DND-41 (cell line): ENCODE measurements around the gene SMAD5.

ENCODE experiments used
- ATAC-seq: fragments of 200-7000 bp; cut with Tn5 transposase; 3 replicates; pipeline ENCODE4 v1.9.1; 2021; ENCODE audit warnings: low read depth; ENCODE audit not compliant: insufficient read depth
- DNase-seq: peaks from one replicate; pipeline ENCODE4 v3.0.0-alpha.2; 2020
- H2AFZ ChIP-seq: 2 replicates; pipeline ENCODE4 v1.6.0; 2012; ENCODE audit warnings: low read depth, low read length
- H3K27ac ChIP-seq: 2 replicates; pipeline ENCODE4 v1.5.1; 2012; ENCODE audit warnings: low read length, inconsistent platforms
- H3K27me3 ChIP-seq: fragments of 200-600 bp; sonication (generic); 2 replicates; pipeline ENCODE4 v1.6.0; 2012; ENCODE audit warnings: low read length, mild to moderate bottlenecking, inconsistent platforms; ENCODE audit not compliant: insufficient read depth, poor library complexity
- H3K36me3 ChIP-seq: 2 replicates; pipeline ENCODE4 v1.5.1; 2012; ENCODE audit warnings: low read length, inconsistent platforms; ENCODE audit not compliant: insufficient read depth
- H3K4me1 ChIP-seq: 2 replicates; pipeline ENCODE4 v1.5.1; 2012; ENCODE audit warnings: mild to moderate bottlenecking, low read length; ENCODE audit not compliant: insufficient read depth
- H3K4me2 ChIP-seq: 2 replicates; pipeline ENCODE4 v1.6.0; 2012; ENCODE audit warnings: mild to moderate bottlenecking, moderate library complexity, low read length, inconsistent platforms; ENCODE audit not compliant: insufficient read depth
- H3K4me3 ChIP-seq, 2 experiments: fragments of 200-600 bp in 1 of 2; shearing (Covaris generic) in 1 of 2; 2 replicates each; pipeline ENCODE4 v1.5.1; 2012 to 2016; ENCODE audit warnings: inconsistent platforms in 2 of 2, low read length in 2 of 2, mild to moderate bottlenecking in 2 of 2, low read depth in 1 of 2, moderate library complexity in 1 of 2
- H3K79me2 ChIP-seq: 2 replicates; pipeline ENCODE4 v1.6.0; 2012; ENCODE audit warnings: low read length, inconsistent platforms; ENCODE audit not compliant: insufficient read depth
- H3K9ac ChIP-seq: 2 replicates; pipeline ENCODE4 v1.6.0; 2012; ENCODE audit warnings: low read depth, mild to moderate bottlenecking, inconsistent platforms, low read length, moderate library complexity
- H3K9me3 ChIP-seq: 2 replicates; pipeline ENCODE4 v1.5.1; 2012; ENCODE audit warnings: low read length, moderate library complexity, mild to moderate bottlenecking, inconsistent platforms; ENCODE audit not compliant: insufficient read depth, severe bottlenecking
- H4K20me1 ChIP-seq: 2 replicates; pipeline ENCODE4 v1.6.0; 2012; ENCODE audit warnings: low read length; ENCODE audit not compliant: insufficient read depth
- EZH2 ChIP-seq: IDR thresholded peaks from 3 replicates; pipeline ENCODE4 v1.6.1; 2012; ENCODE audit warnings: borderline replicate concordance, low read depth, mild to moderate bottlenecking, moderate library complexity, low read length, inconsistent platforms; ENCODE audit not compliant: severe bottlenecking
- TF ChIP-seq, protein P1 (sequence below): IDR thresholded peaks from 2 replicates; pipeline ENCODE4 v1.5.1; 2012; ENCODE audit warnings: borderline replicate concordance, low read length, moderate library complexity, mild to moderate bottlenecking; ENCODE audit not compliant: poor library complexity, severe bottlenecking; ENCODE audit errors: extremely low read depth

Gene SMAD5

DNA sequence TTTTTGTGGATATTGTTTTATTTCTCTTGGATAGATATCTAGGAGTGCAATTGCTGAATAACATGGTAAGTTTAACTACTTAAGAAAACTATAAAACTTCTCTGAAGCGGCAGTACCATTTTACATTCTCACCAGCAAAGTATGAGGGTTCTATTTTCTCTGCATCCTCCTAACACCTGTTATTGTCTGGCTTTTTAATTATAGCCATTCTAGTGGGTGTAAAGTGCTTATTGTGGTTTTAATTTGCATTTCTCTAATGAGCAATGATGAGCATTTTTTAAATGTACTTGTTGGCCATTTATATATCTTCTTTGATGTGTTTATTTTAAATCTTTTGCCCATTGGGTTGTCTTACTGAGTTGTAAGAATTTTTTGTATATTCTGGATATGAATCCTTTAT, 31.6 kb downstream of the SMAD5 start:
- no peaks in the 10 kb centered on the region for H3K4me1 ChIP-seq
- no peaks in the 10 kb centered on the region for H3K36me3 ChIP-seq

GRCh38 chr5:136166909-136167308, 34.3 kb downstream of the SMAD5 start:
- Histone ChIP-seq H3K36me3 (no peaks in the 10 kb centered on the region), H3K4me1 (no peaks in the 10 kb centered on the region), H4K20me1 (no peaks in the 10 kb centered on the region), H3K79me2 (no peaks in the 10 kb centered on the region), H3K27me3 (peaks cover 21% of the 10 kb centered on the region), H3K4me2 (no peak overlapping the region), H3K9me3 (no peaks in the 10 kb centered on the region), H3K9ac (no peak overlapping the region), H2AFZ (no peak overlapping the region), H3K27ac (no peak overlapping the region), H3K4me3 (no peak overlapping the region)
- DNase-seq (no peak), ATAC-seq (no peak)
- TF ChIP-seq EZH2, result no peak

More for the DNA sequence above, 31.6 kb downstream of the SMAD5 start:
- H3K4me2 ChIP-seq, result no peak overlapping the region
- TF ChIP-seq, protein P1, sequence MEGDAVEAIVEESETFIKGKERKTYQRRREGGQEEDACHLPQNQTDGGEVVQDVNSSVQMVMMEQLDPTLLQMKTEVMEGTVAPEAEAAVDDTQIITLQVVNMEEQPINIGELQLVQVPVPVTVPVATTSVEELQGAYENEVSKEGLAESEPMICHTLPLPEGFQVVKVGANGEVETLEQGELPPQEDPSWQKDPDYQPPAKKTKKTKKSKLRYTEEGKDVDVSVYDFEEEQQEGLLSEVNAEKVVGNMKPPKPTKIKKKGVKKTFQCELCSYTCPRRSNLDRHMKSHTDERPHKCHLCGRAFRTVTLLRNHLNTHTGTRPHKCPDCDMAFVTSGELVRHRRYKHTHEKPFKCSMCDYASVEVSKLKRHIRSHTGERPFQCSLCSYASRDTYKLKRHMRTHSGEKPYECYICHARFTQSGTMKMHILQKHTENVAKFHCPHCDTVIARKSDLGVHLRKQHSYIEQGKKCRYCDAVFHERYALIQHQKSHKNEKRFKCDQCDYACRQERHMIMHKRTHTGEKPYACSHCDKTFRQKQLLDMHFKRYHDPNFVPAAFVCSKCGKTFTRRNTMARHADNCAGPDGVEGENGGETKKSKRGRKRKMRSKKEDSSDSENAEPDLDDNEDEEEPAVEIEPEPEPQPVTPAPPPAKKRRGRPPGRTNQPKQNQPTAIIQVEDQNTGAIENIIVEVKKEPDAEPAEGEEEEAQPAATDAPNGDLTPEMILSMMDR, result no peak
- no peak for TF ChIP-seq EZH2
- no peak overlapping the region for H2AFZ ChIP-seq
- H3K4me3 ChIP-seq, result no peak overlapping the region
- H4K20me1 ChIP-seq, result no peaks in the 10 kb centered on the region
- ATAC-seq (no peak), DNase-seq (no peak)
- no peaks in the 10 kb centered on the region for H3K79me2 ChIP-seq
- no peak overlapping the region for H3K27ac ChIP-seq
- peaks cover 23% of the 10 kb centered on the region for H3K27me3 ChIP-seq
- H3K9me3 ChIP-seq, result no peaks in the 10 kb centered on the region
- H3K9ac ChIP-seq, result no peak overlapping the region

- H3K79me2 ChIP-seq, result no peaks in the 10 kb centered on the region
- peaks cover 14% of the 10 kb centered on the region for H3K27me3 ChIP-seq
- no peak overlapping the region for H3K9ac ChIP-seq
- H3K36me3 ChIP-seq, result no peaks in the 10 kb centered on the region
- H3K4me2 ChIP-seq, result no peak overlapping the region
- no peak overlapping the region for H2AFZ ChIP-seq
- H3K9me3 ChIP-seq, result no peaks in the 10 kb centered on the region
- no peak for ATAC-seq
- no peak overlapping the region for H3K4me3 ChIP-seq
- no peak overlapping the region for H3K27ac ChIP-seq
- no peak for TF ChIP-seq EZH2
- TF ChIP-seq, protein P1, result no peak
- H4K20me1 ChIP-seq, result no peaks in the 10 kb centered on the region
- H3K4me1 ChIP-seq, result no peaks in the 10 kb centered on the region
- no peak for DNase-seq
Observed at GRCh38 chr5:136169218-136169617, 36.6 kb downstream of the SMAD5 start.

DNA sequence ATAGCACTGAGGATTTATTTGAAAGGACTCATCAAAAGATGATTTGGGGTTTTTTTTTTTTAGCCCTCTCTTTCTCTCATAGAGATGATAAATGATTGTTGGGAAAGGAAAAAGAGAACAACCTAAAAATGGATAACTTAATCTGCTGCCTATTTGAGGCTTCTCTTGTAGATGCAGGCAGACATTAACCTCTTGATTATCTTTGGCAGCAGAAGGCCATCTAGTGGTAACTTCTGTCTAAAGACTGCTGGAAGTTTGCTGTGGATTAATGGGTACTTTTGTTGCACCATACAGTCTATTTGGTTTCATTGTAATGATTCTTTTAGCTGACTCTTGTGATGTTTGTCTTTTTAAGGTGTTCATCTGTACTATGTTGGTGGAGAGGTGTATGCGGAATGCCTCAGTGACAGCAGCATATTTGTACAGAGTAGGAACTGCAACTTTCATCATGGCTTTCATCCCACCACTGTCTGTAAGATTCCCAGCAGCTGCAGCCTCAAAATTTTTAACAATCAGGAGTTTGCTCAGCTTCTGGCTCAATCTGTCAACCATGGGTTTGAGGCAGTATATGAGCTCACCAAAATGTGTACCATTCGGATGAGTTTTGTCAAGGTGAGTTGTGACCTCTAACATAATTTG, 41.5 kb downstream of the SMAD5 start:
- Histone ChIP-seq H3K4me2 (no peak overlapping the region), H3K4me1 (no peaks in the 10 kb centered on the region), H3K79me2 (no peaks in the 10 kb centered on the region), H3K9me3 (no peaks in the 10 kb centered on the region), H3K36me3 (no peaks in the 10 kb centered on the region), H4K20me1 (no peaks in the 10 kb centered on the region), H3K27me3 (peaks cover 12% of the 10 kb centered on the region), H3K9ac (no peak overlapping the region), H2AFZ (no peak overlapping the region), H3K27ac (no peak overlapping the region), H3K4me3 (no peak overlapping the region)
- ATAC-seq, result 0 out of 3 replicates have a peak, but pooled peaks have one; percentile 42
- TF ChIP-seq, protein P1, result peak; percentile 73
- no peak for TF ChIP-seq EZH2
- no peak for DNase-seq
